Measurements from ENCODE around the gene ROPN1B. TPM values are rescaled to one million over a fixed set of nuclear protein-coding genes. Genes with fewer than 3 reads are reported as not detected.
"Not testable (repeated sequence)": the region's sequence is repeated elsewhere in the genome, so short reads cannot be mapped to it uniquely, and the experiment has no call there.

The ROPN1B gene
- total RNA-seq (2014; rRNA removed; shearing (Covaris generic)) = 0.27 and 0.46 TPM in 2 replicates

DNA sequence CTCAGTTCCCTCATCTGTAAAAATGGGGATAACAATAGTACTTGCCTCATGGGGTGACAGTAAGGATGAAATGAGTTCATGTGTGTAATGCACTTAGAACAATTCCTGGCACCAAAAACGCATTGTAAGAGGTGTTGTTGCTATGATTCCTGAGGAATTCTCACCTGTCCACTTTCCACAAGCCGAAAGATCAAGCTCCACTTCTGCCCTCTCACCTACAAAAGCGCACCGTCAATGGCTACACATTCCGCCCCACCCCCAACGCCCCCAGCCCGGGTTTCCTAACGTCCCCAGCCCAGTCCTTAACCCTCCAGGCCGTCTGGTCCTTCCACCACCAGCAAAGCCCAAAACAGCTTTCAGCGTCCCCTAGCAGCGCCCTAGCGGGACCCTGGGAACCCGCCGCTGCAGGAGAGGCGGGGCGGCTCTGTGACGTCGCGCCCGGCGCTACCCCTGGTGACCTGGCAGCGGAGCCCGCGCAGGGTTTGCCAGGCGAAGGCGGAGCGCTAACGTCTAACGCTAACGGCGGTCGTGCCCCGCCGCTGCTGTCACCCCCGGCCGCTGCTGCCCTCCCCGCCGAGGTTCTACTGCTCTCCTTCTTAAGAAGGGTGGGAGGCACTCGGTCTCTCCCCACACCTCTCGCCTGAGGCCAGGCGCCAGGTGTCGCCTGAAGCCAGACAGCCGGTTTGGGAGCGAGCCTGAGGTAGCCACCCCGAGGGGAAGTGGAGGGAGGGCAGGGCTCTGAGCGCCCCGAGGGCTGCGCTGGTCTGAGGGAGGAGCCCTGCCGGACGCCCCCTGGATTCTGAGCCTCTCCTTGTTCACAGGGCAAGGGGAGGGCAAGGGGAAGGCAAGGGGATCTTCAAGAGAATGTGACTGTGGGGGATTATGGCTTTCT lies at the start of gene ROPN1B:
Gene ROPN1B, plus strand, starts transcription at position 478 of the 892 bp plus-strand sequence. CDS start 2,877 bp downstream, outside the sequence.
- not testable (repeated sequence) for DNase-seq (ENCODE audit: low read depth)

DNA sequence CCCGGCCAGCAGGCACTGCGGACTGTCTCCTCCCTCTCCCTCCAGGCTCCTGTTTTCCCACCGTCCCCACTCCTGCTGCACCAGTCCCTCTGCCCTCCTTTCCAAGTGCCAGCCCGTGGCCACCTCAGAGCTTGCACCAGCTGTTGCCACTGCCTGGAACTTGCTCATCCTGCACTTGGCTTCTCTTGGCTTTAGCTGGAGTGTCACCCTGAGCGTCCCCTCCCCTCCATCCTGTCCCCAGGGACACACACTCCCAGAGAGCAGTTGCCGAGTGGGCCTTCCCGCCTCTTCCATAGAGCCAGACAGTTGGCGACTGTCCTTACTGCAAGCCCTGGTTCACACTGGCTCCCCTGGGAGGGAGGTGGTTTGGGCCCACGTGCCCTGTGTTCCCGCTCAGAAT lies 48.8 kb upstream of the ROPN1B start:
- not testable (repeated sequence) for DNase-seq (ENCODE audit: low read depth)

DNA sequence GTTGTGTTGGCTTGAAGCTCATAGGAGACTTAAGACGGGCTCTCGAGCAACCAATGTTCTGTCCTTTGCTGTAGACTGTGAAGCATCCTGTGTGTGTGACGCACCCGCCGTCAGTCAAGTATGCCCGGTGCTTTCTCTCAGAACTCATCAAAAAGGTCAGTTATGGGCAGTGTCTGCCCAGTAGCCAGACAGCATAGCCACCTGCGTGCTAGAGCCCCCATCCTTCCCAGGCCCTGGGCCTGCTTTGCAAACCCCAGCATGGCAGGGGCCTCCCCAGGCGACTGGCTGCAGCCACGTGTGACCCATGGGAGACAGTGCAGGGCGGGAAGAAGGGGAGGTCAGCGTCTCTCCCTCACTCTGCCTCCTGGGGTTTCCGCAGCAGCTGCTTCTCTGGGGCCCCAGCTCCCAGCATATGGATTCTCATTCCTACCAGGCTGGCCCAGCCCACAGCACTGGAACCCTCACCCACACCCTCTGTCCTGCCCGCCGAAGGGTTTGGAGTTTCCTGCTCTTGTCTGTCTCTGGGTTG lies 48.2 kb upstream of the ROPN1B start:
- DNase-seq (ENCODE audit: low read depth) = not testable (repeated sequence)

DNA sequence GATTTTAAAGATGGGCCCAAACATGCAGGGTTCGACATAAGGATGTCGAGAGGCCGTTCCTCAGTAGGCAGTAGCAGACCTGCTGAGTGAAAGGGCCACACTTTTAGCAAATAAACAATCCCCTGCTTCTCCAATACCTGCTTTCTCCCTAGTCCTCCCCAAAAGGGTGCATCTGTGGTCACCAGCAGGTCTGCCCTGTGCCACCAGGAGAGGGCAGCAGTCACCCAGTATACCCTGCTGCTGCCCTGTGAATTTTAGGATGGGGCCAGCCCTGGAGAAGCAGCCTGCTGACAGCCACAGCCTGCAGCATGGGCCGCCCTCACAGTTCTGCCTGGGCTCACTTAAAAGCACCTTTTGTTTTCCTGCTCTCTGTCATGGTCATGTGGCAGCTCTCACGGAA lies 47.3 kb upstream of the ROPN1B start:
- peak; percentile 50 for DNase-seq (ENCODE audit: low read depth)

DNA sequence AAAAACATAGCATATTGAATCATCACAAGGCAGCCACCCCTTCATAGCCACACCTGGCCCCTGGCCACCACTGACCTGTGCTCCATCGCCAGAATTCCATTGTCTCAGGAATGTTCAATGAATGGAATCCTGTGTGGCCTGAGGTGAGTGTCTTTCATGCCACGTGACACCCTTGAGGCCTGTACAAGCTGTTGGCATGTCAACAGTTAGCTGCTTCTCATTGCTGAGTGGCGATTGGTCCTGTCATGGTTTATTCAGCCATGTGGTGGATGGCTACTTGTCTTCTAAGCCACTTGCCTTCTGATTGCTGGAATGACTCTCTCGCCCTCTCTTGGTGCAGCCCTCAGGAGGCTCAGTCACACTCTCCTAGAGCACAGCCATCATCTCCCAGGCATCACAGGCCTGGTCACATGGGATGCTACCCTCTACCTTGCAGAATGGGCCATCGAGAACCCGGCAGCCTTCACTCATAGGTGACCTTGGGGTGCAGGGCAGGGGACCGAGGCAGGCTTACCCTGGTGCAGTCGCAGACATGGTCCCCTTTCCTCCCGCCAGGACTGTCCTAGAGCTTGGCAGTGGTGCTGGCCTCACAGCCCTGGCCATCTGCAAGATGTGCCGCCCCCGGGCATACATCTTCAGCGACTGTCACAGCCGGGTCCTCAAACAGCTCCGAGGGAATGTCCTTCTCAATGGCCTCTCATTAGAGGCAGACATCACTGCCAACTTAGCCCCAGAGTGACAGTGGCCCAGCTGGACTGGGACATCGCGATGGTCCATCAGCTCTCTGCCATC lies 45.5 kb upstream of the ROPN1B start:
- peak; percentile 29 for DNase-seq (ENCODE audit: low read depth)

DNA sequence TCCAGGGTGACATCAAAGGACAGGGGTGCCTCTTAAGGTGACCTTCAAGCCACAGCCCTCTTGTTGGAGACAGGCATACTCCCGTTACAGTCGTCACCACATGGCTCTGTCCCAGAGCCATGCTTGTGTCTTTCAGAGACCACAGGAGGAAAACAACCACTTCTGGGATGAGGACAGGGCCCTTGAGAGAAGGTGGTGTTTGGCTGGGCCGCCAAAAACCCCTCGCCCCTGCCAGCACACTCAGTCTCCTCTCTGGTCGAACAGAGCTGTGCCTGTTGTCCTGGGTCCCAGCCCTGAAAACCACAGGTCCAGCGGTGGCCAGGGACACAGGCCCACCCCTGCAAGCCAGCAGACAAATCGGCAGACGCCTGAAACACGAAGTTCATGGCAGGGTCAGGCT lies 44.7 kb upstream of the ROPN1B start:
- not testable (repeated sequence) for DNase-seq (ENCODE audit: low read depth)

DNA sequence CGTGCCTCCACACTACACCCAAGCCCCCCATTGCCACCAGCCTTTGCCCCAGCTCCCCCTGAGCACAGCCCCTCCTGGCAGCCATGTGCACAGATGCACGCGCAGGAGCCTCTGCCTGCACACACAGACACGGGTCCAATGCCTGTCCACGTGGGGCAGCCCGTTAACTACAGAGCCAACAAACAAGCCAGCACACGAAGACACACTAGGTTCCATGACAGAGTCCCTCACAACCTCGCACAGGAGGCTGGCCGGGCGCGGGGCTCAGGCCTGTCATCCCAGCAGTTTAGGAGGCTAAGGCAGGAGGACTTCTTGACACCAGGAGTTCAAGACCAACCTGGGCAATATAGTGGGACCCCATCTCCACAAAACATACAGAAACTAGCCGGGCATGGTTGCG lies 43.3 kb upstream of the ROPN1B start:
- DNase-seq (ENCODE audit: low read depth) = not testable (repeated sequence)

DNA sequence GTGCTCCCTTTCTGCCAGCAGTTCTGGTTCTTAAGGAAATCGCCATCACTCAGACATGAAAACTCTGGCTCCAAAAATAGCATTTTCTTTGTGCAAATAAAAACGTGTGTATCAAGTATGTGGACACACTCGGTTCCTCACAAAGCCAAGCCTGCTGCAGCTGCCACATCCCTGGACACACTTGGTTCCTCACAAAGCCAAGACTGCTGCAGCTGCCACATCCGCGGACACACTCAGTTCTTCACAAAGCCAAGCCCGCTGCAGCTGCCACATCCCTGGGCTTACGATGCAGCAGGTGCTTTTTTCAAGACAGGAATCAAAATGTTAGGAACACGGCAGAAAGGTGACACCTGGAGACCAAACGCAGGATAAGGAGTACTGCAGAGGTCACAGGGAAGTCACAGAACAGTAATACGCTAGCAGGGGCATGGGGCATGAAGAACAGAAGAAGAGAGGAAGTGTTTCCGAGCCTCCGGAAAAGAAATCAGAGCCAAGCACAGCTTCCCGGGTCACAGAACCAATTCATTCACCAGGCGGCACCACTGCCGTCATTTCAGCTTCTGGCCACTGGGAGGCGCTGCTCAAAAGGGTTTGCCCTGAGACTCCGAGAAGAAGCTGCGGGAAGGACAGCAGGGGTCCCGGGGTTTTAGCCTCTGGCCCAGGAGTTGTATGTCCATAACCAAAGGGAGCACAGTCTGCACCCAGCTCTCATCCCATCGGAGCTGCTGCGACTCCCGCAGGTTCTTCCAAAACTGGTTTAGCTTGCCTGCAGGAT lies 40.0 kb upstream of the ROPN1B start:
- peak; percentile 53 for DNase-seq (ENCODE audit: low read depth)

DNA sequence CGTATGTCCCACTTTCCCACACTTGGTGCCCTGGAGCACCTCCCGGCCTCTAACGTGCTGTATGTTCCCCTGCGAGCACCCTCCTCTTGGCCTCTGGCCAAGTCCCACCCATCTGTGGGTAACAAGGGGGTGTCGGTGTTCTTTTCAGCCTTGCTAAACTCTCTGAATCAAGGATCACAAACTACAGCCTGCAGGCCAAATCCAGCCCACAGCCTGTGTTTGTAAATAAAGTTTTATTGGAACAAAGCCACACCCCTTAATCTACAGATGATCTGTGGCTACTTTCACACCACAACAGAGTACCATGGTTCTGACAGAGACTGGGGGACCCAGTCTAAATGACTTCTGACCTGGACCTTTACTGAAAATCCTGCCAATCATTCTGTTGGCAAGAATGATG lies 39.2 kb upstream of the ROPN1B start:
- not testable (repeated sequence) for DNase-seq (ENCODE audit: low read depth)

DNA sequence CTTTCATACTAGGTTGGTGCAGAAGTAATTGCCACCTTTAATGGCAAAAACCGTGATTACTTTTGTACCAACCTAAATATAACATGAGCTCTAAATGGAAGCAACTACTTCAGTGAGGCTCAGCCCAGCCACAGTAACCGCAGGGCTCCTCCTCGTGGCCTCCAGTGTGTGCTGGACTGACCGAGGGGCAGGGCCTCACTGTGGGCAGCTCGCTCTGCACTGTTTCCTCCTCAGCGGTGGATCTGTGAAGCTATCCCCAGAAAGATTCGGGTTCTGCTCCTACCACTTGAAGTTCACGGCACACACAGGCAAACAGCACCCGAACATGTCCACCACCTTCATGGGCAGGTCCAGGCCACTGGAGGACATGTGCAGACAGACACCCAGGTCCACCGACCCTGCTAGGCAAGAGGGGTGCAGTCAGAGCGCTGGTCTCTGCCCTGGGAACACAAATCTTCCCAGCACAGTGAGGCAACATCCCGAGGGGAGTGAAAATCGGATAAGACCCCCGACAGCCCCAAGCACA lies 37.6 kb upstream of the ROPN1B start:
- DNase-seq (ENCODE audit: low read depth) = not testable (repeated sequence)

DNA sequence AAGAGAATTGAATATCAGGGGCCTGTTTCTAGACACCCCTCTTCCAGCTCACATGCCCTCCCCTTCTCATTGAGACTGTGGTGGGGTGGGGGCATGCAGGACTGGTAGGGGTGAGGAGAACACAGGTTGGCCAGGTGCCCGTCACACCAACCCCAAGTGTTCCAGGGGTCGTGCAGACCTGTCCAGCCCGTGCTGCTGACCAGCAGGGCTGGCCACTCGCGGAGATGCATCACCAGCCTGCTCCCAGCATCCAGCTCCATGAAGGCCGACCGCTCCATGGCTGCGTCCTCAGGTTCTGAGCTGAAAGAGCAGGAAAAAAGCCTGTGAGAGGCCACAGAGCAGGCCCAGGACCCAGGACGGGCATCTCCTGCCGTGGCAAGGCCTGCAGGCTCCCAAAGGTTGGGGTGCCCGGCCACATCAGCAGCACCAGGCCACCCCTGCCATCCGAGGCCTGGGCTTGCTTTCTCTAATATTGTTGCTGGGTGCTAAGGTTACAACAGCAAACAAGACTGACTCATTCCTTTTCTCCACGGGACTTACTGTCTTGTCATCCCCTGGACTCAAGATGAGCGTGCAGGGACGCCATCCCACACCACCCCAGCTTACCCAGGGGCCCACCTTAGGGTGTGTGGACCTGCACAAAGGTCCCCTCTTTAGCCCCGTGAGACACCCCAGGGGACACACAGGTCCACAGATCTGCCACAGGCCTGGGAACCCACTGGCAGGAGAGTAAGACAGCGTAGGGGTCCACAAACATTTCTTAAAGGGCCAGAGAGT lies 35.4 kb upstream of the ROPN1B start:
- DNase-seq (ENCODE audit: low read depth) = not testable (repeated sequence)

DNA sequence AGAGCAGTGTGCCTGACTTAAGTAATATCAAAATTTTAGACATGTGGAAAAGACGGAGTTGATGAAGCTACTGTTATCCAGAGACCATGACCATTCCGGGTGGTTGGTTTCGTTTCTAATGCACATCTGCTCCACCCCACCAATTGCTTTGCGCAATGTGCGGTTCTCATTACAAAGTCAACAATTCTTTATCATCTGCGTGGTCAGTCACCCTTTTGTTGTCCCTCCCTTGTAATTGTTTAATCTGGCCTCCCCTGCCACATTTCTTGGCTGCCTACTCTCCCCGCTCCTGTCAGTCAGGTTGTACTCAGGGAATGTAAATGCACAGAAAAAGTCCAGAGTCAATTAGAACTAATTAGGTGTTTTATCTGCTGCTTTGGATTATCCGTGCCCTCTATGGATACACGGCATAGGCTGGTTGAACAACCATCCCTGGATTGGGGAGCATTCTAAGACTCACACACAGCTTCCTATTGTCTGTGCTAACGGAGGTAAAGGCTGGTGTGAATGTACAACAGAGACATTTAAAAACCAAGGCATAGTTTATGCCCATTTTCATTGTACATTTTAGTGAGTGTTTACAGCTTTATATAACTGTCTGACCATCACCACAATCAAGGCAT lies 33.6 kb upstream of the ROPN1B start:
- peak; percentile 78 for DNase-seq (ENCODE audit: low read depth)

DNA sequence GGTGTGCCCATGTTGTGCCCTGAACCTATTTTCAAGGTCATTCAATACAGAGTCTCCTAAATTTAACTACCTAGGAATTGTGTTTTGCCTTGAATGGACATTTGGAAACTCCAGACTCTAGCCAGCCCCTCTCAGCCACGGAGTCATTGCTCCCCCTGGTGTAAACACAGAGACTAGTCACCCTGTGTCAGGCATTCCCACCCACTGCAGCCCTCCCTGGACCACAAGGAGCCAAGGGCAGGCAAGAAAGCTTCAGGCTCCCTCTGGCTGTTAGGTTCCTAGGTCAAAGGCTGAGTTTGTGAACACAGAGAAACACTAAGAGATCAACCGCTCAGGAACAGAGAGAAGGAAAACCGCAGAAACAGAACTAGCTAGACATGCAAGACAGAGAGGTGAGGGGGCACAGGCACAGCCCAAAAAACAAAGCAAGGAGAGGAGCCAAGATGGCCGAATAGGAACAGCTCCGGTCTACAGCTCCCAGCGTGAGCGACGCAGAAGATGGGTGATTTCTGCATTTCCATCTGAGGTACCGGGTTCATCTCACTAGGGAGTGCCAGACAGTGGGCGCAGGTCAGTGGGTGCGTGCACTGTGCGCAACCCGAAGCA lies 32.7 kb upstream of the ROPN1B start:
- DNase-seq (ENCODE audit: low read depth) = peak; percentile 34

DNA sequence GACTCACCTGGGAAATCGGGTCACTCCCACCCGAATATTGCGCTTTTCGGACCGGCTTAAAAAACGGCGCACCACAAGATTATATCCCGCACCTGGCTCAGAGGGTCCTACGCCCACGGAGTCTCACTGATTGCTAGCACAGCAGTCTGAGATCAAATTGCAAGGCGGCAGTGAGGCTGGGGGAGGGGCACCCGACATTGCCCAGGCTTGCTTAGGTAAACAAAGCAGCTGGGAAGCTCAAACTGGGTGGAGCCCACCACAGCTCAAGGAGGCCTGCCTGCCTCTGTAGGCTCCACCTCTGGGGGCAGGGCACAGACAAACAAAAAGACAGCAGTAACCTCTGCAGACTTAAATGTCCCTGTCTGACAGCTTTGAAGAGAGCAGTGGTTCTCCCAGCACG lies 32.1 kb upstream of the ROPN1B start:
- not testable (repeated sequence) for DNase-seq (ENCODE audit: low read depth)

DNA sequence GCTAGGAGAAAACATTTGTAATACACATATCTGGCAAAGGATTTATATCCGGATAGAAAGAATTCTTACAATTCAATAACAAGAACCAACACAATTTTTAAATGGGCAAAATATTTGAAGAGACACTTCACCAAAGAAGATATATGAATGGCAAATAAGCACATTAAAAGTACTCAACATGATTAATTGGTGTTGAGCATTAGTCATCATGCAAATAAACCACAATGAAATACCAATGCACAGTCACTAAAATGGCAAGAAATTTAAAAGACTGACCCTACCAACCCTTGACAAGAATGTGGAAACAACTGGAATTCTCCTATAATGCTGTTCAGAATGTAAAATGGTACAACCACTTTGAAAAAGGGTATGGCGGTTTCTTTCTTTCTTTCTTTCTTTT lies 21.2 kb upstream of the ROPN1B start:
- not testable (repeated sequence) for DNase-seq (ENCODE audit: low read depth)

DNA sequence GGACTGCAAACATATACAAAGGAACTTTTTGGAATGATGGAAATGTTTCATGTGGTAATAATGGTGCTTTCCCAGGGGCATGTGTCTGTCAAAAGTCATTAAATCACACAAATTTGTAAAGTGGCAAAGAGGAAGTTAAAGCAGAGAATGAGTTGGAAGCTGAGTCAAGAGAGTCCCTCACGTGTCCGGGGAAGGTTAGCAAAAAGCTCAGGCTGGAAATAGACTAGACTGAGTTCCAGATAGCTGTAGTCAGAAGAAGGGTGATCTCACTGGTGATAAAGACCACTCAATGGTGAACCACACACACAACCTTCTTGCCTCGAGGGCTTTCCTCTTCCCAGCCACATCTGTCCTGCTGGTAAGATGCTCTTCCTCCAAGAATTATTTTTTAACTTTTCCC lies 20.1 kb upstream of the ROPN1B start:
- peak; percentile 79 for DNase-seq (ENCODE audit: low read depth)

DNA sequence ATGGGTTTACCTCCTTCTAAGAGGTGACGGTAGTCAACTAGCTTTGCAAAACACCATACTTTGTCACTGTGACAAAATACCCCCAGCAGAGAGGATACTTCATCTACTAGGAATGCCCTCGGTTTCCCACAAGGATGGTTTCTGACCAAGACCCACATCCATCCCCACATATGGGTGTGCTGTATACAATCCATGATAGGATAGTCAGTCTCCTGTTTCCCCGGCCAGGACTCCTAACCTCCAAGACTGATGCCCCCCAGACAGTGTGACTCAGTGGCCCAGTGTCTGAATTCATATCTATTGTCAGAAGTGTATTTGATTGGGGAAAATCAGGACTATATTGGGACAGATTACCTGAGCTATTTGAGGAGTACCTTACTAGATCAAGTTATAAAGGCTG lies 17.8 kb upstream of the ROPN1B start:
- peak; percentile 68 for DNase-seq (ENCODE audit: low read depth)

DNA sequence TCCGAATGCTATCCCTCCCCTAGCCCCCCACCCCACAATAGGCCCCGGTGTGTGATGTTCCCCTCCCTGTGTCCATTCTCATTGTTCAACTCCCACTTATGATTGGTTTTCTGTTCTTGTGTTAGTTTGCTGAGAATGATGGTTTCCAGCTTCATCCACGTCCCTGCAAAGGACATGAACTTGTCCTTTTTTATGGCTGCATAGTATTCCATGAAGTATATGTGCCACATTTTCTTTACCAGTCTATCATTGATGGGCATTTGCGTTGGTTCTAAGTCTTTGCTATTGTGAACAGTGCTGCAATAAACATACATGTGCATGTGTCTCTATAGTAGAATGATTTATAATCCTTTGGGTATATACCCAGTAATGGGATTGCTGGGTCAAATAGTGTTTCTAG lies 12.0 kb upstream of the ROPN1B start:
- not testable (repeated sequence) for DNase-seq (ENCODE audit: low read depth)

DNA sequence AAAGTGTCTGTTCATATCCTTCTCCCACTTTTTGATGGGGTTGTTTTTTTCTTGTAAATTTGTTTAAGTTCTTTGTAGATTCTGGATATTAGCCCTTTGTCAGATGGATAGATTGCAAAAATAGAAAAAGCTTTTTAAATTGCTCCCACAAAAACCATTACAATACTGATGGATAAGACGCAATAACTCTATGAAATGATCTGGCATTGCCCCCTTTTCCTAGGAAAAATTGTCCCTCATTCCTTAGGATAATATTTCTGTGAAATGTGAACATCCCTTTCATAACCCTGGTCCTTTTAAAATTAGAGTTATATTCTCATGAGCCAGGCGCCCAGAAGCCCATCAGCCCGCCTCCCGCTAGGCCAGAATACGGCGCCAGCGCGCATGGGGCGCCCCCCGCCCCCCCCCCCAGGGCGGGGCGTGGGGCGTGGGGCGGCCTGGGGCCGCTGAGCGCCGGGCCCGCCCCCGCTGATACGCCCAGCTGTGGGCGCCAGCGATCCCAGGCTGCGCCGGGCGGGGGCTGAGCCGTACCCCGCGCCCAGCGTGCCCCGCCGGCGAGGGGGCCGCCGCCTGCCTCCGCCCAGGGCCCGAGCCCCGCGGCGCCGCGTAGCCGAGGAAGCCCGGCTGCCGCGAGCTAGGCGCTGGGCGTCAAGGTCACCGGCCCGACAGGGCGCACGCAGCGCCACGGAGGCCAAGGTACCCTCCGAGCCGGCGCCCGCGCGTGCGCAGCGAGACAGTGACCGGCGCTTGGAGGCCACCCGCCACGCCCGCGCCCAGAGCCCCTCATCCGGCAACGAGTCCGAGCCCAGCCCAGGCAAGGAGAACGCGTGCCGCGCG lies 11.1 kb upstream of the ROPN1B start:
- no peak for DNase-seq (ENCODE audit: low read depth)
